HEK293T (cell line): ENCODE results near the gene FDX1.

Experiments
- CTCF ChIA-PET: fragments of 350-600 bp; formaldehyde crosslinking; extraction: SDS; loops from one replicate; lab custom pipeline; 2021; ENCODE audit warnings: antibody characterized with exemption, inconsistent platforms; lab: Yijun Ruan, JAX
- POLR2A ChIA-PET: fragments of 350-600 bp; formaldehyde crosslinking; extraction: SDS; loops from one replicate; lab custom pipeline; 2020; ENCODE audit warnings: antibody characterized with exemption, inconsistent platforms; lab: Yijun Ruan, JAX
- DNase-seq: peaks from one replicate; pipeline ENCODE4 v3.0.0; 2012; ENCODE audit warnings: mixed read lengths; ENCODE audit errors: extremely low spot score
- ARNT ChIP-seq: fragments of 450-650 bp; IDR thresholded peaks from 2 replicates; pipeline ENCODE4 v1.6.1; 2017; ENCODE audit warnings: mild to moderate bottlenecking
- BHLHE40 ChIP-seq: fragments of 450-650 bp; IDR thresholded peaks from 2 replicates; pipeline ENCODE4 v1.6.1; 2016; ENCODE audit warnings: mild to moderate bottlenecking, moderate library complexity, borderline replicate concordance
- CTBP1 ChIP-seq: fragments of 450-650 bp; IDR thresholded peaks from 2 replicates; pipeline ENCODE4 v1.6.1; 2016; ENCODE audit warnings: borderline replicate concordance
- ELF4 ChIP-seq: fragments of 450-650 bp; IDR thresholded peaks from 2 replicates; pipeline ENCODE4 v1.6.1; 2017; ENCODE audit warnings: antibody characterized with exemption
- FOXA1 ChIP-seq: fragments of 450-650 bp; IDR thresholded peaks from 2 replicates; pipeline ENCODE4 v1.6.1; 2016; ENCODE audit warnings: mild to moderate bottlenecking
- FOXK2 ChIP-seq: fragments of 450-650 bp; IDR thresholded peaks from 2 replicates; pipeline ENCODE4 v1.6.1; 2016; ENCODE audit warnings: mild to moderate bottlenecking
- FOXM1 ChIP-seq: fragments of 450-650 bp; IDR thresholded peaks from 2 replicates; pipeline ENCODE4 v1.6.1; 2017; ENCODE audit warnings: mild to moderate bottlenecking, borderline replicate concordance
- HDGF ChIP-seq: fragments of 450-650 bp; IDR thresholded peaks from 2 replicates; pipeline ENCODE4 v1.6.1; 2017; ENCODE audit warnings: antibody characterized with exemption, borderline replicate concordance
- L3MBTL2 ChIP-seq: fragments of 450-650 bp; conservative IDR thresholded peaks from 2 replicates; pipeline ENCODE4 v1.6.1; 2016; ENCODE audit warnings: mild to moderate bottlenecking
- LEF1 ChIP-seq: fragments of 450-650 bp; IDR thresholded peaks from 2 replicates; pipeline ENCODE4 v1.6.1; 2017; ENCODE audit warnings: mild to moderate bottlenecking, borderline replicate concordance
- NFRKB ChIP-seq: fragments of 450-650 bp; IDR thresholded peaks from 2 replicates; pipeline ENCODE4 v1.6.1; 2016; ENCODE audit warnings: mild to moderate bottlenecking, moderate library complexity
- PKNOX1 ChIP-seq: fragments of 450-650 bp; IDR thresholded peaks from 2 replicates; pipeline ENCODE4 v1.6.1; 2016
- SP1 ChIP-seq: fragments of 450-650 bp; IDR thresholded peaks from 2 replicates; pipeline ENCODE4 v1.6.1; 2017
- SUZ12 ChIP-seq: fragments of 450-650 bp; IDR thresholded peaks from 2 replicates; pipeline ENCODE4 v1.6.1; 2016; ENCODE audit warnings: mild to moderate bottlenecking
- TARDBP ChIP-seq: fragments of 450-650 bp; IDR thresholded peaks from 2 replicates; pipeline ENCODE4 v1.6.1; 2016
- ZNF384 ChIP-seq: fragments of 450-650 bp; IDR thresholded peaks from 2 replicates; pipeline ENCODE4 v1.6.1; 2016

The FDX1 gene

GRCh38 chr11:110447343-110447742 lies 17.6 kb downstream of the FDX1 start:
- TF ChIP-seq FOXK2 (no peak), BHLHE40 (no peak), ELF4 (no peak), PKNOX1 (no peak), TARDBP (no peak)
- no peak for DNase-seq
- ChIA-PET POLR2A (no interaction called here), CTCF (interaction anchor here (0.6 to 1.3 kb wide), 2 partner anchors 10 to 25 kb away, joined by 3 to 6 read pairs; no protein-coding TSS in a partner anchor)

GRCh38 chr11:110447897-110448745 lies 18.4 kb downstream of the FDX1 start:
- TF ChIP-seq ARNT (no peak), SP1 (no peak), ELF4 (no peak), HDGF (no peak), BHLHE40 (no peak), FOXA1 (no peak), FOXK2 (no peak), TARDBP (no peak), CTBP1 (no peak), SUZ12 (no peak), FOXM1 (no peak), L3MBTL2 (no peak), ZNF384 (no peak), LEF1 (no peak), NFRKB (no peak), PKNOX1 (no peak)
- DNase-seq: no peak
- ChIA-PET CTCF (interaction anchor here (1.3 kb wide), 1 partner anchor 9 kb away, joined by 3 read pairs; no protein-coding TSS in a partner anchor), POLR2A (no interaction called here)

- CTCF ChIA-PET: interaction anchor here (0.6 kb wide), 1 partner anchor 511 kb away, joined by 9 read pairs; no protein-coding TSS in a partner anchor
Observed at GRCh38 chr11:110450246-110450645, 20.5 kb downstream of the FDX1 start.

GRCh38 chr11:110452720-110453119 lies 23.0 kb downstream of the FDX1 start:
- no peak for DNase-seq
- CTCF ChIA-PET: no interaction called here
- POLR2A ChIA-PET: no interaction called here
- no peak for TF ChIP-seq L3MBTL2
- TF ChIP-seq NFRKB: no peak
- no peak for TF ChIP-seq HDGF
- TF ChIP-seq LEF1: no peak
- no peak for TF ChIP-seq TARDBP
- no peak for TF ChIP-seq CTBP1
- TF ChIP-seq SUZ12: no peak
- TF ChIP-seq FOXM1: no peak
- TF ChIP-seq FOXK2: no peak
- TF ChIP-seq ELF4: no peak
- TF ChIP-seq PKNOX1: no peak
- TF ChIP-seq BHLHE40: no peak
- TF ChIP-seq ARNT: no peak
- TF ChIP-seq SP1: no peak
- TF ChIP-seq ZNF384: no peak

More at GRCh38 chr11:110450246-110450645, 20.5 kb downstream of the FDX1 start:
- no peak for TF ChIP-seq PKNOX1
- no peak for TF ChIP-seq FOXM1
- DNase-seq: no peak
- POLR2A ChIA-PET: no interaction called here

- ChIA-PET CTCF (no interaction called here), POLR2A (no interaction called here)
- no peak for DNase-seq
- TF ChIP-seq SP1 (no peak), HDGF (no peak), PKNOX1 (no peak), BHLHE40 (no peak), ARNT (no peak), L3MBTL2 (no peak), FOXK2 (no peak), ZNF384 (no peak), LEF1 (no peak), ELF4 (no peak), TARDBP (no peak), SUZ12 (no peak), CTBP1 (no peak)
Observed at GRCh38 chr11:110453684-110454354, 24.1 kb downstream of the FDX1 start.
